Activated B cell treated with CpG ODN at 0.5 μM for 24 hours (primary cell): ENCODE measurements around the gene ESCO1. TPM values are rescaled to one million over a fixed set of nuclear protein-coding genes. Genes with fewer than 3 reads are reported as not detected.

Experiments
- ATAC-seq: fragments of 200-7000 bp; cut with Tn5 transposase; one replicate; pipeline ENCODE4 v1.10.0; 2021; ENCODE audit warnings: low read depth, mild to moderate bottlenecking, moderate library complexity
- CTCF ChIA-PET: fragments of 350-600 bp; sonication (Branson Sonifier 250); formaldehyde crosslinking; loops from one replicate; lab custom pipeline; 2021; ENCODE audit warnings: antibody characterized with exemption; lab: Charles Lee
- POLR2A ChIA-PET: fragments of 350-600 bp; sonication (Branson Sonifier 250); formaldehyde crosslinking; loops from one replicate; lab custom pipeline; 2021; ENCODE audit warnings: antibody characterized with exemption; lab: Charles Lee
- DNase-seq: peaks from one replicate; pipeline ENCODE4 v3.0.0; 2022
- H3K27ac Mint-ChIP-seq: one replicate; pipeline ENCODE4 v1.8.0; 2020; ENCODE audit warnings: mixed read lengths
- H3K27me3 Mint-ChIP-seq: one replicate; pipeline ENCODE4 v1.8.0; 2021; ENCODE audit warnings: mixed read lengths
- H3K36me3 Mint-ChIP-seq: one replicate; pipeline ENCODE4 v1.8.0; 2021; ENCODE audit warnings: low read depth, mixed read lengths
- H3K4me1 Mint-ChIP-seq: one replicate; pipeline ENCODE4 v1.8.0; 2021; ENCODE audit warnings: mixed read lengths
- H3K4me3 Mint-ChIP-seq: one replicate; pipeline ENCODE4 v1.8.0; 2020; ENCODE audit warnings: mild to moderate bottlenecking, mixed read lengths
- H3K9me3 Mint-ChIP-seq: one replicate; pipeline ENCODE4 v1.8.0; 2020; ENCODE audit warnings: mixed read lengths
- intact Hi-C: fragments of 100-400 bp; cut with micrococcal nuclease; formaldehyde crosslinking; loops from one replicate; pipeline ENCODE4 v1.15.1; 2024
- total RNA-seq: library from RNA; stranded (reverse); gene quantifications from 2 replicates; pipeline ENCODE4 v1.2.3, GENCODE V29; 2022
- TF ChIP-seq, protein P1 (sequence below): fragments of 200-600 bp; IDR thresholded peaks from one replicate; pipeline ENCODE4 v1.8.0; 2022; ENCODE audit warnings: antibody characterized with exemption, mild to moderate bottlenecking

Gene ESCO1
- total RNA-seq, 1 donor from 2014 or later: 19.6 TPM

DNA sequence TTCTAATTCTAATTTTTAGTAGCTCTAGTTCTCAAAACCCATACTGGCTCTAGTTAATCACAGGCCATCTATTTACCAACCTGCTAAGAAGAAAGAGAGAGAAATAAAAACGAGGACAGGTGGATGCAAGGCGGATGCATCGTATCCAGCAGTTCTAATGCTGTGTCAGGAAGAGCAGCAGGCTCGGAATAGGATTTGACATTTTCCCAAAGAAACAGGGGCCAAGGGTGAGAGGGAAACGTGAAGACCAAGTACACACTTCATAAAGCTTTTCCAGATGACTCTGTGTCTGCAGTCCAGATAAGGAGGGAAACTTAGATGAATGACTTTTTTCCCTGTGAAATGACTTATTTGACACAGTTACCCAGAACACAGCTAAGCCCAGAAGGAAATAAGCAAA is 117.5 kb downstream of the ESCO1 start:
- H3K4me3 Mint-ChIP-seq: no peak overlapping the region
- peaks cover 12% of the 10 kb centered on the region for H3K27me3 Mint-ChIP-seq
- DNase-seq (no peak), ATAC-seq (no peak)
- no peaks in the 10 kb centered on the region for H3K4me1 Mint-ChIP-seq
- no peaks in the 10 kb centered on the region for H3K9me3 Mint-ChIP-seq
- intact Hi-C loops: no loop called here
- H3K27ac Mint-ChIP-seq: no peak overlapping the region
- no peaks in the 10 kb centered on the region for H3K36me3 Mint-ChIP-seq
- TF ChIP-seq, protein P1, sequence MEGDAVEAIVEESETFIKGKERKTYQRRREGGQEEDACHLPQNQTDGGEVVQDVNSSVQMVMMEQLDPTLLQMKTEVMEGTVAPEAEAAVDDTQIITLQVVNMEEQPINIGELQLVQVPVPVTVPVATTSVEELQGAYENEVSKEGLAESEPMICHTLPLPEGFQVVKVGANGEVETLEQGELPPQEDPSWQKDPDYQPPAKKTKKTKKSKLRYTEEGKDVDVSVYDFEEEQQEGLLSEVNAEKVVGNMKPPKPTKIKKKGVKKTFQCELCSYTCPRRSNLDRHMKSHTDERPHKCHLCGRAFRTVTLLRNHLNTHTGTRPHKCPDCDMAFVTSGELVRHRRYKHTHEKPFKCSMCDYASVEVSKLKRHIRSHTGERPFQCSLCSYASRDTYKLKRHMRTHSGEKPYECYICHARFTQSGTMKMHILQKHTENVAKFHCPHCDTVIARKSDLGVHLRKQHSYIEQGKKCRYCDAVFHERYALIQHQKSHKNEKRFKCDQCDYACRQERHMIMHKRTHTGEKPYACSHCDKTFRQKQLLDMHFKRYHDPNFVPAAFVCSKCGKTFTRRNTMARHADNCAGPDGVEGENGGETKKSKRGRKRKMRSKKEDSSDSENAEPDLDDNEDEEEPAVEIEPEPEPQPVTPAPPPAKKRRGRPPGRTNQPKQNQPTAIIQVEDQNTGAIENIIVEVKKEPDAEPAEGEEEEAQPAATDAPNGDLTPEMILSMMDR: no peak
- ChIA-PET POLR2A (no interaction called here), CTCF (no interaction called here)

GRCh38 chr18:21481739-21482138 is 118.8 kb downstream of the ESCO1 start:
- no peaks in the 10 kb centered on the region for H3K9me3 Mint-ChIP-seq
- H3K4me3 Mint-ChIP-seq: no peak overlapping the region
- POLR2A ChIA-PET: no interaction called here
- intact Hi-C loops: no loop called here
- H3K27me3 Mint-ChIP-seq: peaks cover 12% of the 10 kb centered on the region
- CTCF ChIA-PET: no interaction called here
- H3K36me3 Mint-ChIP-seq: no peaks in the 10 kb centered on the region
- H3K4me1 Mint-ChIP-seq: no peaks in the 10 kb centered on the region
- ATAC-seq (no peak), DNase-seq (no peak)
- no peak overlapping the region for H3K27ac Mint-ChIP-seq
- TF ChIP-seq, protein P1: no peak

- intact Hi-C loops: no loop called here
- H3K27ac Mint-ChIP-seq: no peak overlapping the region
- peaks cover 6% of the 10 kb centered on the region for H3K27me3 Mint-ChIP-seq
- no peak for ATAC-seq
- POLR2A ChIA-PET: no interaction called here
- CTCF ChIA-PET: no interaction called here
- H3K36me3 Mint-ChIP-seq: no peaks in the 10 kb centered on the region
- H3K9me3 Mint-ChIP-seq: no peaks in the 10 kb centered on the region
- no peak overlapping the region for H3K4me3 Mint-ChIP-seq
- DNase-seq: no peak
- TF ChIP-seq, protein P1: no peak
- H3K4me1 Mint-ChIP-seq: no peaks in the 10 kb centered on the region
Measured at GRCh38 chr18:21479721-21480120, 120.8 kb downstream of the ESCO1 start.

Other genes starting within 250 kb of the ESCO1 start
- 58.1 and 60.8 TPM in 2 replicates for gene SNRPD1, start 11.6 kb upstream of the ESCO1 start, total RNA-seq
- gene ABHD3, start 104.1 kb upstream of the ESCO1 start, total RNA-seq: 22.2 and 29.5 TPM in 2 replicates
- 21.6 and 22.6 TPM in 2 replicates for gene MIB1, start 140.1 kb upstream of the ESCO1 start, total RNA-seq